ENCODE results near the gene WSCD2.

DNA sequence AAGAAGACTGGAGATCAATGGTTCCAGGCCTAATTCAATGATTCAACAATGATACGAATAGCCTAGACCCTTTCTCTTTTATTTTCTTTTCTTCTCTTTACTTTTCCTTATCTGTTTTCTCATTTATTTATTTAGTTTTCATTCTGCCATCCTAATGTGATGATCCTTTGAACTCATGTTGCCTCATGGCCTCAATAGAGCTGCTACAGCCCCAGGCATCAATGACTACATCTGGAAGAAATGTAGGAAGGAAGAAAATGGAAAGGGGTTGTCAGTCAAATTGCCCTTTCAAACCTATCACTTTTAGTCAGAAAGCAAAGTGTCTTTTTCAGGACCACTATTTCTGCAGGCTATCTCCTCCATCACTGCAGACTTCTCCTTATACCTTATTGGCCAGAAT is 140.1 kb downstream of the WSCD2 start:
- TF ChIP-seq, protein P1, sequence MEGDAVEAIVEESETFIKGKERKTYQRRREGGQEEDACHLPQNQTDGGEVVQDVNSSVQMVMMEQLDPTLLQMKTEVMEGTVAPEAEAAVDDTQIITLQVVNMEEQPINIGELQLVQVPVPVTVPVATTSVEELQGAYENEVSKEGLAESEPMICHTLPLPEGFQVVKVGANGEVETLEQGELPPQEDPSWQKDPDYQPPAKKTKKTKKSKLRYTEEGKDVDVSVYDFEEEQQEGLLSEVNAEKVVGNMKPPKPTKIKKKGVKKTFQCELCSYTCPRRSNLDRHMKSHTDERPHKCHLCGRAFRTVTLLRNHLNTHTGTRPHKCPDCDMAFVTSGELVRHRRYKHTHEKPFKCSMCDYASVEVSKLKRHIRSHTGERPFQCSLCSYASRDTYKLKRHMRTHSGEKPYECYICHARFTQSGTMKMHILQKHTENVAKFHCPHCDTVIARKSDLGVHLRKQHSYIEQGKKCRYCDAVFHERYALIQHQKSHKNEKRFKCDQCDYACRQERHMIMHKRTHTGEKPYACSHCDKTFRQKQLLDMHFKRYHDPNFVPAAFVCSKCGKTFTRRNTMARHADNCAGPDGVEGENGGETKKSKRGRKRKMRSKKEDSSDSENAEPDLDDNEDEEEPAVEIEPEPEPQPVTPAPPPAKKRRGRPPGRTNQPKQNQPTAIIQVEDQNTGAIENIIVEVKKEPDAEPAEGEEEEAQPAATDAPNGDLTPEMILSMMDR (IDR thresholded peaks at IDR 0.05; ENCODE audit: borderline replicate concordance, extremely low read depth, low read length, poor library complexity, severe bottlenecking): no peak
- no peak for TF ChIP-seq EZH2 (IDR thresholded peaks at IDR 0.05; ENCODE audit: borderline replicate concordance, low read depth, low read length, severe bottlenecking)
